NCI-H2171 treated with DMSO at 0.1 percent for 48 hours (cell line): Measurements from ENCODE around the gene RHCE.
"Not testable (repeated sequence)": the region's sequence is repeated elsewhere in the genome, so short reads cannot be mapped to it uniquely, and the experiment has no call there.

Experiments used
- DNase-seq: peaks from one replicate; lab custom pipeline; 2025; lab: John Stamatoyannopoulos, UW

Gene RHCE

GRCh38 chr1:25341746-25342145 lies 78.9 kb downstream of the RHCE start:
- DNase-seq: no peak

- DNase-seq: no peak
Measured at GRCh38 chr1:25338986-25339385, 81.6 kb downstream of the RHCE start.

GRCh38 chr1:25338188-25338981 lies 82.2 kb downstream of the RHCE start, which contains the start of gene TMEM50A:
Gene TMEM50A (plus strand): TSS chr1:25338334. CDS start chr1:25340487, 2,153 bp downstream.
- peak; percentile 87 for DNase-seq

DNA sequence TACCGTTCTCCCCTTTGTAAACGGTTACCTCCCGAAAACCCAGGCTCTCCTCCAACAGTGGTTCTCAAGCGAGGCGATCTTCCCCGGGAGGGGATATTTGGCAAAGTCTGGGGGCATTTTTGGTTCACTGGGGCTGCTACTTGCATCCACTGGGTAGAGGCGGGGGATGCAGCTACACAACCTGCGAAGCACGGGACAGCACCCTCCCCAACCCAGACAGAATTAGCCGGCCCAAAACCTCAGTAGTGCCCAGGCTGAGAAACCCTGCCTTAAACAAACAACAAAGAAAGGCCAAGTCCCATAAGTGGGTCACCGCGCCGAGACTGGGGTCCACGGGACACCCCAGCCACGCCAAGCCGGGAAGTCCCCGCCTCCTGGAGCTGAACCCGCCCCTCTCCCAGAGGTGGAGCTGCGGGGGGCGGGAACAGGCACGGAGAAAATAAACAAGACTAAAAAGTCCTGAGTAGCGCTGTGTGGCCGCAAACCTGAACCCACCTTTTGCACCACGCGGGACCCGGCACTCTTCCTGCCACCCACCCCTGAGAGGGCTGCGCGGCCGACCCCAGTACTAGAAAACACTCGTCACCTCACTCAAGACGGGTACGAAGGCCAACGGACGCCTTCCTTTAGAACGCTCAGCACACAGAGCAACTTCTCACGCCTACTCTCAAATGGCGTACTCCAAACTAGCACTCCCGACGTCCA lies 83.0 kb downstream of the RHCE start:
- not testable (repeated sequence) for DNase-seq

DNA sequence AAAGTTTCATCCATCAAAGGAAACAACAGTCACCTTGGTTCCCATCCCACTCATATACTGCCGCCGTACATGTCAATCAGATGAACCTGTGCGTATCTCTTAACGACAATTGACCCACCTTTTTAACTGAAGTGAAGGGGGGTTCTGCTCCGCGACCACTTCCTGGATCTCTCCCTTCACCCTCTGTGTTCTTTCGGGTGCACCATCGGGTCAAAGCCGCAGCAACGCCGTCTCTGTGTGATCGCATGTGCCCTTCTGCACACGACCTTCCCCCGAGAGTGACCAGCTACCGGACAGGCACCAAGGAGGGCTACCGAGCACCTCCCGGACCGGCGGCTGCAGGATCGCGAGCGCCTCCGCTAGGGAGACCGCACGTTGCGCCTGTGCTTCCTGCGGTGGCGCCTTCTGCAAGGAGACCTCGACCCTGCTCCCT lies 83.7 kb downstream of the RHCE start:
- peak; percentile 11 for DNase-seq

DNA sequence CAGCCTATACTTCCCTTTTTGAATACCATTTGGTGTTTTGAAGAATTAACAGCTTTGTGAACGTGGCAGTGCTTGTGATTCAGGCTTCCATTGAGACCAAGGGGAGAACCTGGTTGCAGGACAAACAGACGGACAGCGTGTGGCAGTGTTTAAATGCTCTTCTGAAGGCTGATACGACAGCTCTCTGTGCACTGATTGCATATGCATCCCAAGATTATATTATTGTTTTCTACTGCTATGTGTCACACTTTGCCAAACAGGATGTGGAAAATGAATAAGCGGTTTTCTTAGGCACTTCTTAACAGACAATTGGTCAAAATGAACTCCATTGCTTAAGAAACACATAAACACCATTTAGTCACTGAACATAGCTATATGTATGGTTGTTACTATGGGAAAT lies 90.7 kb downstream of the RHCE start:
- DNase-seq: not testable (repeated sequence)

DNA sequence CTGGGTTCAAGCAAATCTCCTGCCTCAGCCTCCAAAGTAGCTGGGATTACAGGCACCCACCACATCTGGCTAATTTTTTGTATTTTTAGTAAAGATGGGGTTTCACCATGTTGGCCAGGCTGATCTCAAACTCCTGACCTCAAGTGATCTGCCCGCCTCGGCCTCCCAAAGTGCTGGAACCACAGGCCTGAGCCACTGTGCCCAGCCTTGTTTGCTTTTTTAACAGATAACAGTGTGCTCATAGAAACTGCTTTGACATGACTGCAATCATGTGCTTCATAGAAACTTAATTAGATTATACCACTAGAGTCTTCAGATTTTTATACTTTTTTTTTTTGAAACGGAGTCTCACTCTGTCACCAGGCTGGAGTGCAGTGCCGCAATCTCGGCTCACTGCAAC lies 91.3 kb downstream of the RHCE start:
- not testable (repeated sequence) for DNase-seq

- DNase-seq: not testable (repeated sequence)
Measured at GRCh38 chr1:25328791-25329185, 91.8 kb downstream of the RHCE start.

GRCh38 chr1:25327864-25328790 lies 92.5 kb downstream of the RHCE start:
- DNase-seq: not testable (repeated sequence)

- DNase-seq: not testable (repeated sequence)
Measured at GRCh38 chr1:25324407-25324806, 96.2 kb downstream of the RHCE start.

- DNase-seq: not testable (repeated sequence)
Measured at GRCh38 chr1:25322127-25322526, 98.5 kb downstream of the RHCE start.

DNA sequence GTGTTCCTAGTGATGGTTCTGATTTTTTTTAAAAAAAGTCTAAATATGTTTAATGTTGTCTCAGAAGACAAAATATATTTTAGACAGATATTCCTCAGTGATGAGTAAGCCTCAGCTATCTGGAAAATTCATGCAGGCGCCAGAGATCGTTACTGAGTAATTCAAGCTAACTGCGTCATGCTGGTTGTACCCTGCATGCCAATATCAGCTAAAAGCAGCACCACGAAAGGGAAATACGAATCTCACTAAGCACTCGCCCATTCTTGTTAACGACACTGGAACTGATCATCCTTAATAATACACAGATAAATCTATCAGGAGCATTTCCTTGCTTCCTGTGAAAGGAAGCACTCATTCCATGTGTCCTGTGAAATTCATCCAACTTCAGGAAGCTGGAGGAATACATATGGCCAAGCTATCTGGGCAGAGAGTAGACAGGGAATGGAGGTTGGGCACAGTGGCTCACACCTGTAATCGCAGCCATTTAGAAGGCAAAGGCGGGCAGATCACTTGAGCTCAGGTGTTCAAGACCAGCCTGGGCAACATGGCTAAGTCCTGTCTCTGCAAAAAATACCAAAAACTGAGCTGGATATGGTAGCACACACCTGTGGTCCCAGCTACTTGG lies 100.2 kb downstream of the RHCE start:
- not testable (repeated sequence) for DNase-seq

DNA sequence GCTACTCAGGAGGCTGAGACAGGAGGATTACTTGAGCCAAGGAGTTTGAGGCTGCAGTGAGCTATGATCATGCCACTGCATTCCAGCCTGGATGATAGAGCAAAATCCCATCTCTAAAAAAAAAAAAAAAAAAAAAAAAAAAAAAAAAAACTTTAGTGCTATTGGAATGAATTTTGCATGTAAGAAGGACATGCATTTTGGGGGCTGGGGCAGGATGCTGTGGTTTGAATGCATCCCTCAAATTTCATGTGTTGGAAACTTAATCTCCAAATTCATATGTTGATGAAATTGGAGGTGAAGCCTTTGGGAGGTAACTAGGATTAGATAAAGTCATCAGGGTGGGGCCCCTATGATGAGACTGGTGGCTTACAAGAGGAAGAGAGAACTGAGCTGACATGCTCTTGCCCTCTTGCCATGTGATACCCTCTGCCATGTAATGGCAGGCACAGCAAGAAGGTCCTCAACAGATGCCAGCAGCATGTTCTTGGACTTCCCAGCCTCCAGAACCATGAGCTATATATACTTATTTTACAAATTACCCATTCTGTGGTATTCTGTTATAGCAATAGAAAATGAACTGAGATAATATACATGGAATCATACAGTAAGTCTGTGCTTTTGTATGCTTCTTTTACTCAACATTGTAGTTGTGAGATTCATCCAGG lies 107.7 kb downstream of the RHCE start:
- not testable (repeated sequence) for DNase-seq
